CD4-positive, alpha-beta T cell treated with Interleukin-2 at 100 ng/mL for 4 hours (primary cell): Measurements from ENCODE around the gene ERGIC1.

Experiments
- DNase-seq: peaks from one replicate; pipeline ENCODE4 v3.0.0-alpha.2; 2020; ENCODE audit warnings: low spot score

ERGIC1 gene

GRCh38 chr5:172864747-172865146, 30.7 kb downstream of the ERGIC1 start:
- no peak for DNase-seq

GRCh38 chr5:172866378-172866777, 32.3 kb downstream of the ERGIC1 start:
- no peak for DNase-seq

DNA sequence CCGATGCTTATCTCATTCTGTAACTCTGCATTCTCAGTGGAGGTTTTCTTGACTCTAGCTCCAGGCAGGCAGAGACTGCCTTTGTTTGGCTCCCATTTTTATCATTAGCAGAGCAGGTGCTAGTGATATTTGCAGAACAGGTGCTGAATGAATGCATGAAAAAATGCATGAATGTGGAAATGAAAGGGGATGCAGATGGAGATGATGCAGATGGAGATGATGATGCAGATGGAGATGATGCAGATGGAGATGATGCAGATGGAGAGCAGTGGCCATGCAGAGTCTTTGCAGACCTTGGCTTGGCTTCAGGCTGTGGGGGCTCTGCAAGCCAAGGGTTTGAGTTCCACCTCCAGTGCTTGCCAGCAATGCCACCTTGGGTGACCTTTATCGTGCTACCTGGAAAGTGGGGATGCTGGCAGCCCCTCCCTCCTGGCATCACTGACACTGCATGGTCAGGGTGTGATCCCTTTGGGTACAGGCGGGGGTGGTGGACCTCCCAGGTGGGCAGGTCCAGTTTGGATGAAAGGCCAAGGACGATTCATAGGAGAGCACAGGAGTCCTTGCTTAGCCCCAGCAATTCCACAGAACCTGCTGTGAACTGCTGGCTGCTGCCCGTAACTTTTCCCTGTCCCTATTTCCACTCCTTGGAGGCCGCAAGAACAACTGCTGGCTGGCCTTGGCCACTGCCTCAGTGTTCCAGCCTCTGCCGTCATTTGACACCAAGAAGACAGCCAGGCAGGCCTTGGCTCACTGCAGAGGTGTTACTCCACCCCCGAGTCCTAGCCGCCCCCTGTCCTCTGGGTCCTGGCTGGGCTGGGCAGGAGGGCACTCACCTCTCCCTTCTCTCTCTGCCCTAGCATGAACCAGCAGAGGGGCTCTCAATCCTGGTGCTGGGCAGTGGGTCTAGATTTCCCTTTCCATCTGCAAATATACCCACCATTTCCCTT, 33.0 kb downstream of the ERGIC1 start:
- no peak for DNase-seq

- no peak for DNase-seq
Observed at GRCh38 chr5:172867761-172868435, 33.8 kb downstream of the ERGIC1 start.

DNA sequence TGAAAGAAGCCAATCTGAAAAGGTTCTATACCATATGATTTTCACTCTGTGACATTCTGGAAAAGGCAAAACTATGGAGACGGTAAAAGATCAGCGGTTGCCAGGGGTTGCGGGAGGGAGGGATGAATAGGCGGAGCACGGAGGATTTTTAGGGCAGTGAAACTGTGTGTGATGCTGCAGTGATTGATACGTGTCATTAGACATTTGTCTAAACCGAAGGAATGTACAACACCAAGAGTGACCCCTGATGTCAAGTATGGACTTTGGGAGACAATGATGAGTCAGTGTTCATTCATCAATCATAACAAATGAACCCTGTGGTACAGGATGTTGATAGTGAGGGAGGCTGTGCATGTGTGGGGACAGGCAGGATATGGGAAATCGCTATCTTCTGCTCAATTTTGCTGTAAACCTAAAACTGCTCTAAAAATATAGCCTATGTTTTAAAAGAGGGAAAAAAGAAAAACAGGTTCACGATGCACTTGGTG, 34.4 kb downstream of the ERGIC1 start:
- no peak for DNase-seq

DNA sequence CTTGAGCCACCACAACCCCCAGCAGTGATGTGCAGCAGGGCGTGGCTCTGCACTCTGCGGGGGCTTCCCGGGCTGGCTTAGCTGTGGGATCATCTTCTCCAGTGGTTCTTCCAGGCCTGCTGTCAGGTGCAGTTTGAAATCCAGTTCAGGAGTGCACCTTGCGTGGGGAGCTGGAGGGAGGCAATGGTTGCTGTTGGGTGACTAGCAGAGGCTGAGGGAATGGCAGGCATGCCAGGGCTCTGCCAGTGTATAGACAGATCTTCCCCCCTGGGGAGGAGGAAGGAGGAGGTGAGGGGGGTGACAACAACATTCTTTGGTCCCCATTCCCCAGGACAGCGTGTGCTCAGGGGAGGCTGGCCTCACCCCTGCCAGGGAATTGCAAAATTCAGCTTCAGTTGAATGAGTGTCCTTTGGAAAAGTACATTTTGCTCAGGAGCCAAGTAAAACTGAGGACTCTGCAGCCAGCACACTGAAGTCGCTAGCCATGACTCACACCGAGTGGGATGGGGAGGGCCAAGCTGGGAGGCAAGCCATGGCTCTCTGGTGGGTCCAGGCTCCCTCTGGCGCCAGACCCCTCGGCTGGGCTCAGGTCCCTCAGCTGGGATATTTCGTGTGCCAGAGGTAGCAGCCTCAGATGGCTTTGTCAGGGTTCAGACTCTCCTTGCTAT, 35.0 kb downstream of the ERGIC1 start:
- DNase-seq = no peak

- DNase-seq = no peak
Observed at GRCh38 chr5:172869691-172870090, 35.6 kb downstream of the ERGIC1 start.

DNA sequence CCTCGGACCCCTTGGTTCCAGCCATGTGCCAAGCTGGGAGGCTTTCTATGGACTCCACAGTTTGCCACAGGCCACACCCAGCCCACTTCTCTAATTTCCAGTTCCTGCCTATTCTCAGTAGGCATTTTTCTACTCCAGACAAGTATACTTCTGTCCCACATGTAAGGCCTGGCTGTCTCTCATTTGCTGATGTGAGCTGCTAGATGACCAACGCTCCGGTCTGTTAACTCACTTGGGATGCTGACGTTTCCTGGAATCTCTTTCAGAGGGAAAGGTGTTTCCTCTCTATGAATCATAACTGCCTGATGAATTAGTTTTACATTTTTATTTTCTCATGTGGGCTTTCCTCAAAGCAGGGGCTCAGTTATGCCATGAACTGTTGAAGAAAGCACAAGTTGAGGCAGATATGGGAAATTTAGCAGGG, 36.3 kb downstream of the ERGIC1 start:
- DNase-seq = no peak

- DNase-seq = no peak
Observed at GRCh38 chr5:172870715-172871461, 36.8 kb downstream of the ERGIC1 start.

DNA sequence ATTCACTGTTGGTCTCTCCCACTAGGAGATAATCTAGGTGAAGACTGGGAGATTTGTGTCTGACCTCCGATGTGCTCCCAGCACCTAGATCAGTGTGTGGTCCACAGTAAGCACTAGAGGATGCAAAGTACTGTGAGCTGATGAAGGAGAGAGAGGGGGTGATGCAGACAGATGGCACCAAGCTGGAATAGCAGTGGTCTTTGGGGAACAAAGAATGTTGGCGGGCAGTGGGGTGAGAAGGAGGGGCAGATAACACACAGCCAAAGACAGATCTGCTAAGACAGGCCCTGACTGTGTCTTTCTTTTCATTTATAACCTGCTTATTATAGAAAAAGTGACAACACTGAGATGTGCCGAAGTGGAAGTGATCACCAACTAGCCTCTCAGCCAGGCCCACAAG, 37.5 kb downstream of the ERGIC1 start:
- DNase-seq = no peak

DNA sequence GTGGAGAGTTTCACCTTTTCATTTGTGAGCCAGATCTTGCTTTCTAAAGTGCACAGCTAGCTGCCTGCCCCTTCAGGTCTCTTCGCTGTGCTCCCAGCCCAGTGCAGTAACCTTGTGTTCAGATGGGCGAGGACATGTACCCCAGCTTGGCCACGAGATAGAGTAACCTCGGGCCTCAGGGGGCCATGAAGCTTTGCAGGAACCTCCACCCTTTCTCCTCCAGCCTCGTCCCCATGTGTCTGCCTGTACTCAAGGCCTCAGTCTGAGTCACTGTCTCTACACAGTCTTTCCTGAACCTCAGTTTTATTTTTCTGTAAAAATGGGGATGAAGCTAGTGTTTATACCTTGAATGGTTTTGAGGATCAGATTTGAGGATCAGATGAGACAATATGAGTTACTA, 37.9 kb downstream of the ERGIC1 start:
- DNase-seq = no peak

DNA sequence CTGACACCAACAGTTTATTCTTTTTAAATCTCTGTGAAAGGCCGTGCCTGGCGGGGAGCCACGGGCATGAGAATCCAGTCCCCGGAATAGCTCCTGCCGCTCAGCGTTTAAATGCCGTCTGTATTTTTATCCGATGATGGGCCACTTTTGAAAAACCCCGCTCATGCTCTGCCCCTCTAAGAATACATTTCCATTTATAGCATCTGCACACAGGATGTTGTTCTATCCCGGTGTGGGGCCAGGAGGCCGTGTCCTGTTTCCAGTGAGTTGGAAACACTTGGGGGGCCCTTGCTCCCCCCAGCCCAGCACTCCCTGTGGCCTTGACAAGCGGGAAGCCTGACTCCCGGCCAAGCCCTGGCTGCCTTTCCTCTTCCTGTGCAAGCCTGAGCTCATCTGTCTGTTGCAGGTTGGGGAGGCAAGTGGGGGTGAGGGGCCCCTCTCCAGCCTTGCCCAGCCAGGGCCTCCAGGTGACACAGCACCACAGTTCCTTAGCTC, 39.0 kb downstream of the ERGIC1 start:
- no peak for DNase-seq

DNA sequence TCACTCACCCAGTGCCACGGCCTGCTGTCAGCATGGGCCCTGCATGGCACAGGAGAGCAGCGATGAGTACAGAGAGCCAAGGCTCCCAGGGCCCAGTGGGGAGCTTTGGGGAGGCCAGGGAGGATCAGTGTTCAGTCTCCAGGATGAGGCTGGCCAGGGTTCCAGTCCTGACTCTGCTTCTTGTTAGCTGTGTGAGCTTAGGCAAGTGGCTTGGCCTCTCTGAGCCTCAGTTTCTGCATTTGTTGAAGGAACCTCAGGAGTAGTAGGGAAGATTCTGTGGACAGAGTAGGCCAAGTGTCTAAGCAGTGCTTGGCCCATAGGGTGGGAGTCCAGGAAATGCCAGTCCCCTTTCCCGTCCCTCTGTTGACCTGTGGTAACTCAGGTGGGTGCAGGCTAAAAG, 39.5 kb downstream of the ERGIC1 start:
- no peak for DNase-seq

DNA sequence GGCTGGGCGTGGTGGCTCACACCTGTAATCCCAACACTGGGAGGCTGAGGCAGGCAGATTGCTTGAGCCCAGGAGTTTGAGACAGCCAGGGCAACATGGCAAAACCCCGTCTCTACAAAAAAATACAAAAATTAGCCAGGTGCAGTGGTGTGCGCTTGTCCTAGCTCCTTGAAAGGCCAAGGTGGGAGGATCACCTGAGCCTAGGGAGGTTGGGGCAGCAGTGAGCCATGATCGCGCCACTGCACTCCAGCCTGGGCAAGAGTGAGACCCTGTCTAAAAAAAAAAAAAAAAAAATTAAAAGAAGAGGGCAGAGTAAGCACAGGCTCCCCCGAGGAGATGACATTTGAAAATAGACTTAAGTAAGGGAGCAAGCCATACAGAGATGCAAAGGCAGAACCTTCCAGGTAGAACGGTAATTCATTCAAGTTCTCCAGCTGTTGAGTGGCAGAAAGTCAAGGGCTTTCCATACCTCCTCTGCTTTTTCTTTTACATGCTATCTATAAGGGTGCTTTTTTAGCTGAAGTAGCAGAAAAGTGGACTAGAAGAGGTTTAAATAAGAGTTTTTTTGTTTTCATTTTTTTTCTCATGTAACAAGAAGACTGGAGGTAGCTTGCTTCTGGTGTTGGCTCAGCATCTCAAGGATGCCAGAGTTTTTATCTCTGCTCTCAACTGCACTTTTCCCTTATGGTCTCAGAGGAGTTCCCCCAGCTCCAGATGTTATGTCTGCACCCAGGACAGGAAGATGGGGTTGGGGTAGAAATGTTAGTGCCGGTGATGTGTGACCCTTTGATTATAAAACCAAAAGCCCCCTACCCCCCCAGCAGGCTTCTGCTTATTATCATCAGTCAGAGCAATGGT, 40.8 kb downstream of the ERGIC1 start:
- DNase-seq = no peak

DNA sequence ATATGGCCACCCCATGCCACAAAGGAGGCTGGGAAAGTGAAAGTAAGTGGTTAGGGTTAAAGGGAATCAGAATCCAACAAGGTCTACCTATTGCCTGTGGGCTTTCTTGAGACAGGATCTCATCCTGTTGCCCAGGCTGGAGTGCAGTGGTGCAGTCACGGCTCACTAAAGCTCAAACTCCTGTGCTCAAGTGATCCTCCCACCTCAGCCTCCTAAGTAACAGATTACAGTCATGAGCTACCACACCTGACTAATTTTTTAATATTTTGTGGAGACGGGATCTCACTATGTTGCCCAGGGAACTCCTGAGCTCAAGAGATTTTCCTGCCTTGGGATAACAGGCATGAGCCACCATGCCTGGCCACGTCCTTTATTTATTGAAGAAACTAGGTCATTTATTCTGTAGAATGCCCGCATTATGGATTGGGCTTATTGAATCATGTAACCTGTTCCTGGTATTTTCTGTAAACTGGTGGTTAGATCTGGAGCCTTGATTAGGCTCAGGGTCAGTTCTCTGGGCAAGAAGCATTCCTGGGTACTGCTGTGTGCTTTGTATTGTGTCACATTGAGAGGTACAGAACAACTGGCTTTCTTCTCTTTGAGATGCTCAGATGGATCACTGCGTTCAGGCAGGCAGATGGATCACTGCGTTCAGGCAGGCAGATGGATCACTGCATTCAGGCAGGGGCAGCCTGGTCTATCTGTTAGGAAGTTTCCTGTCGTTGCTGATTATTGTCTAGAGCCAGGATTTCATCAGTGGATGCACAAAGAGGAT, 41.6 kb downstream of the ERGIC1 start:
- no peak for DNase-seq

- no peak for DNase-seq
Observed at GRCh38 chr5:172876578-172876977, 42.5 kb downstream of the ERGIC1 start.

- no peak for DNase-seq
Observed at GRCh38 chr5:172877466-172878260, 43.6 kb downstream of the ERGIC1 start.

DNA sequence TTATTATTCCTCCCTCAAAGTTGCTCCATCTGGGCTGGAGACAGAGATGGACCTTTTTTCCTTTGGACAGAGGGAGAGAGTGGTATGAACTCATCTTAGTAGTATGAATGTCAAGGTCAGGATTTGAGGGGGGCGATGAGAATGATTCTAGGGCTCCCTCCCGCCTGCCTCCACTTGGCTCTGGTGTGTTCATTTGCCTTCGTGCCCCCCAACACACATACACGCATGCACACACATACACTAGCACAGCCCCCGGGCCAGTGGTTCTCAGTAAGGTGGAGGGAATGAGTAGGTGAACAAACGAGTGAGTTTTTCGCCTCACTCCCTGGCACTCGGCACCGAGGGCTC, 44.5 kb downstream of the ERGIC1 start:
- no peak for DNase-seq
